Activated CD4-positive, CD25-positive, alpha-beta regulatory T cell (primary cell): ENCODE results near the gene TSPAN7.

Experiments used
- DNase-seq, 4 experiments: peaks; one replicate each; lab custom pipeline; 2025; lab: John Stamatoyannopoulos, UW

The TSPAN7 gene

GRCh38 chrX:38682095-38682494 lies 120.8 kb downstream of the TSPAN7 start:
- no peak for DNase-seq

- no peak for DNase-seq
Measured at GRCh38 chrX:38692961-38693360, 131.6 kb downstream of the TSPAN7 start.

- DNase-seq = no peak
Measured at GRCh38 chrX:38694394-38694793, 133.1 kb downstream of the TSPAN7 start.

GRCh38 chrX:38697461-38697860 lies 136.1 kb downstream of the TSPAN7 start:
- no peak for DNase-seq

- DNase-seq = no peak
Measured at GRCh38 chrX:38699121-38699520, 137.8 kb downstream of the TSPAN7 start.

- DNase-seq = no peak
Measured at GRCh38 chrX:38699696-38700095, 138.4 kb downstream of the TSPAN7 start.

GRCh38 chrX:38701073-38701472 lies 139.7 kb downstream of the TSPAN7 start:
- no peak for DNase-seq

GRCh38 chrX:38704146-38704882 lies 143.0 kb downstream of the TSPAN7 start:
- no peak for DNase-seq

GRCh38 chrX:38717871-38718270 lies 156.5 kb downstream of the TSPAN7 start:
- DNase-seq = no peak

- no peak for DNase-seq
Measured at GRCh38 chrX:38718311-38718710, 157.0 kb downstream of the TSPAN7 start.

- DNase-seq = no peak
Measured at GRCh38 chrX:38726612-38727011, 165.3 kb downstream of the TSPAN7 start.

- no peak for DNase-seq
Measured at GRCh38 chrX:38727668-38728067, 166.3 kb downstream of the TSPAN7 start.

- no peak for DNase-seq
Measured at GRCh38 chrX:38732866-38733265, 171.5 kb downstream of the TSPAN7 start.
